Mucosa of descending colon (tissue), 3 donors: Measurements from ENCODE around the gene LCN15. TPM values are rescaled to one million over a fixed set of nuclear protein-coding genes. Genes with fewer than 3 reads are reported as not detected.
"Not testable (repeated sequence)": the region's sequence is repeated elsewhere in the genome, so short reads cannot be mapped to it uniquely, and the experiment has no call there.

Source experiments
- ATAC-seq: fragments of 200-7000 bp; cut with Tn5 transposase; one replicate; pipeline ENCODE4 v1.9.1; 2020; ENCODE audit warnings: mild to moderate bottlenecking, moderate library complexity
- DNase-seq, 3 donors: peaks; one replicate each; pipeline ENCODE4 v3.0.0-alpha.2; 2020
- H3K36me3 ChIP-seq: fragments of 200-600 bp; one replicate; pipeline ENCODE4 v1.8.0; 2021; ENCODE audit warnings: low read depth, mild to moderate bottlenecking
- H3K4me1 ChIP-seq: fragments of 200-600 bp; one replicate; pipeline ENCODE4 v1.8.0; 2021; ENCODE audit warnings: low read depth, mild to moderate bottlenecking
- H3K4me3 ChIP-seq: fragments of 200-600 bp; one replicate; pipeline ENCODE4 v1.8.0; 2021; ENCODE audit warnings: mild to moderate bottlenecking
- H3K9me3 ChIP-seq: fragments of 200-600 bp; one replicate; pipeline ENCODE4 v1.8.0; 2021; ENCODE audit warnings: mild to moderate bottlenecking
- intact Hi-C, 2 donors: fragments of 100-400 bp; cut with DNase I in 1 of 2; cut with micrococcal nuclease in 1 of 2; formaldehyde crosslinking; loops; one replicate each; pipeline versions ENCODE4 v1.11.0 to v1.11.1; 2022; cut with DNase I, micrococcal nuclease
- total RNA-seq, 3 donors: library from RNA; stranded (reverse); fragmentation: NEBNext Ultra II Directional in 2 of 3; extraction: Animal tissue kit (Norgen Biotek cat#: 25700) in 2 of 3; gene quantifications; one replicate each; pipeline versions ENCODE4 v1.2.1 to v1.2.4, GENCODE V29; 2021 to 2023
- TF ChIP-seq, protein P1 (sequence below): fragments of 200-600 bp; IDR thresholded peaks from one replicate; pipeline ENCODE4 v1.8.0; 2022; ENCODE audit warnings: antibody characterized with exemption, mild to moderate bottlenecking
- donor health status: DM: no; HTN: no; CAD: no; lungs with moderate emphysema.
- donor health status: DM: no; HTN: no; CAD: no.
- donor health status: DM: no; HTN: yes; CAD: no.

The LCN15 gene
- total RNA-seq, 3 donors from 2014 or later: 1.6 to 17.2 (median 3.7) TPM

DNA sequence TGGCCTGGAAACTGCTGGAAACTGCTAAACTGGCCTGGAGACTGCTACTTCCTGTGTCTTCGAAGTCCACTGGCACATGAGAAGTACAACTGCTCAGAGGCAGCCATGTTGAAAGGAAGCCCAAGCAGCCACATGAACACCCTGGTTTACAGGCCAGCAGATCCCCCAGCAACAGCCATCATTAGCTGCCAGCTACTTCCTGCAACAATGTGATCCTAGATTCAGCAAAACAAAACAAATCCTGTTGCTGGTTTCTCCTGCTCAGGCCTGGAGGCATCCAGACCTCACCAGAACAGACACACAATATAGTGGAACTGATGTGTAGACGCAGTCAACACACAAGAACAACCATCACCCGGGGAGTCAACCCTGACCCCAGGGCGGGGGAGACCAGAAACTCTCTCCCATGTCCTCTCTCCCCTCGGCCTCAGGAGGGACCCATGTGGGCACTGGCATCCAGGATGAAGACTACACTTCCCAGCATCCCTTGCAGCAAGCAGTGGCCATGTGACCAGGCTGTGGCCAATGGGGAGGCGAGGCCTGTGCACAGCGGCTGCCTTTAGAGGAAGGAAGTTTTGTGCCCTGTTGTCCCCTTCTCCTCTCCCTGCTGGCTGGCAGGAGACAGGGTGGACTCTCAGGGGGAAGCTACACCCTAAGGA, 9.2 kb upstream of the LCN15 start:
- TF ChIP-seq, protein P1, sequence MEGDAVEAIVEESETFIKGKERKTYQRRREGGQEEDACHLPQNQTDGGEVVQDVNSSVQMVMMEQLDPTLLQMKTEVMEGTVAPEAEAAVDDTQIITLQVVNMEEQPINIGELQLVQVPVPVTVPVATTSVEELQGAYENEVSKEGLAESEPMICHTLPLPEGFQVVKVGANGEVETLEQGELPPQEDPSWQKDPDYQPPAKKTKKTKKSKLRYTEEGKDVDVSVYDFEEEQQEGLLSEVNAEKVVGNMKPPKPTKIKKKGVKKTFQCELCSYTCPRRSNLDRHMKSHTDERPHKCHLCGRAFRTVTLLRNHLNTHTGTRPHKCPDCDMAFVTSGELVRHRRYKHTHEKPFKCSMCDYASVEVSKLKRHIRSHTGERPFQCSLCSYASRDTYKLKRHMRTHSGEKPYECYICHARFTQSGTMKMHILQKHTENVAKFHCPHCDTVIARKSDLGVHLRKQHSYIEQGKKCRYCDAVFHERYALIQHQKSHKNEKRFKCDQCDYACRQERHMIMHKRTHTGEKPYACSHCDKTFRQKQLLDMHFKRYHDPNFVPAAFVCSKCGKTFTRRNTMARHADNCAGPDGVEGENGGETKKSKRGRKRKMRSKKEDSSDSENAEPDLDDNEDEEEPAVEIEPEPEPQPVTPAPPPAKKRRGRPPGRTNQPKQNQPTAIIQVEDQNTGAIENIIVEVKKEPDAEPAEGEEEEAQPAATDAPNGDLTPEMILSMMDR: no peak
- Histone ChIP-seq H3K9me3 (peaks cover 4% of the 10 kb centered on the region), H3K36me3 (no peaks in the 10 kb centered on the region), H3K4me1 (peaks cover 7% of the 10 kb centered on the region), H3K4me3 (no peak overlapping the region)
- intact Hi-C loops: no loop called here
- peak; percentile 20 for ATAC-seq
- DNase-seq: peak in 2 of 3 donors; percentile 52 to 60

DNA sequence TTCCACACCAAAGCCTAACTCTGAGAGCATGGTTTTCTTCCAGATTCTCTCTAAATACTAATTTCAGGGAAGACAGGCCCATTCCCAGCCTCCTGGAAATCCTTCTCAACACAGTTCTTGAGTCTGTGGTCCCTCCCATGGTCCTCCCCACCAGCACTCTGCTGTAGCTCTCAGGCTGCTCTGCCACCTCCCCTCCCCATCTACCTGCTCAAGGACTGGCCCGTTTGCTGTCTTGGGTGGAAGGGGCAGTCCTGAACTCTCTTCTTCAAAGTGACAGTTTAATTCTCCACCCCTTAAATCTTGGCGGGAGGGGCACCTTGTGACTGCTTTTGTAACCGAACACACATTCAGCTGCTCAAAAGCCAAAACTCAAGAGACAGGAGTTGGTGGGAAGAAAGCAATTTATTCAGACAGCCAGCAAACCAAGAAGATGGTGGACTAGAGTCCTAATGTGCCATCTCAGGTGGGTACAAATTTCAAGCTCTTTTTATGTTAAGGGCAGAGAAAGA, 7.6 kb upstream of the LCN15 start:
- ATAC-seq (no peak), DNase-seq (peak in 1 of 3 donors; percentile 16)
- TF ChIP-seq, protein P1: no peak
- Histone ChIP-seq H3K4me1 (no peaks in the 10 kb centered on the region), H3K9me3 (peaks cover 4% of the 10 kb centered on the region), H3K36me3 (no peaks in the 10 kb centered on the region), H3K4me3 (no peak overlapping the region)
- intact Hi-C loops: no loop called here

DNA sequence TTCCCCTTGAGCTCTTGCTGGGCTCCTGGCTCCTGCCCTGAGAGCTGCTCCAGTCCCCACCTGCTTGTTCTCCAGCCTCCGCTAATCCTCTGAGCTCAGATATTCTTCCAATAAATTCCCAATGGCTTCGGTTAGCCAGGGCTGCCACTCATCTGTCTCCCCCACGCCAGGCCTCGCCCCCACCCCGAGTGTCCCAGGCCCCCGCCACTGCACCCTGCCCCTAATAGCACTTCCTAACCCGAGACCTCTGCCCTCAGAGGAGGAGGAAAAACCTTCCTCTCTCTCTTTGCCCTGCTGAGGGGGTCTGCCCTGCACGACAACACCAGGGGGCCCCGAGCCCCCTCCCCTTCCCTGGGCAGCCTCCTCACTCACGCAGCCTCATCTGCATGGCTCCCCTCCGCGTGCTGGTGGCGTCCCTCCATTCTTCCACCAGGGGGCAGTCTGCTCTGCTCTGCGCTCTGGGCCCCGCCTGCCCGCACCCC, 5.4 kb upstream of the LCN15 start:
- DNase-seq (peak in 2 of 3 donors; percentile 70 to 76), ATAC-seq (peak; percentile 80)
- H3K4me1 ChIP-seq: peaks cover 13% of the 10 kb centered on the region
- no peak overlapping the region for H3K4me3 ChIP-seq
- TF ChIP-seq, protein P1: peak; percentile 50
- H3K9me3 ChIP-seq: peaks cover 4% of the 10 kb centered on the region
- intact Hi-C loops: no loop called here
- H3K36me3 ChIP-seq: no peaks in the 10 kb centered on the region

DNA sequence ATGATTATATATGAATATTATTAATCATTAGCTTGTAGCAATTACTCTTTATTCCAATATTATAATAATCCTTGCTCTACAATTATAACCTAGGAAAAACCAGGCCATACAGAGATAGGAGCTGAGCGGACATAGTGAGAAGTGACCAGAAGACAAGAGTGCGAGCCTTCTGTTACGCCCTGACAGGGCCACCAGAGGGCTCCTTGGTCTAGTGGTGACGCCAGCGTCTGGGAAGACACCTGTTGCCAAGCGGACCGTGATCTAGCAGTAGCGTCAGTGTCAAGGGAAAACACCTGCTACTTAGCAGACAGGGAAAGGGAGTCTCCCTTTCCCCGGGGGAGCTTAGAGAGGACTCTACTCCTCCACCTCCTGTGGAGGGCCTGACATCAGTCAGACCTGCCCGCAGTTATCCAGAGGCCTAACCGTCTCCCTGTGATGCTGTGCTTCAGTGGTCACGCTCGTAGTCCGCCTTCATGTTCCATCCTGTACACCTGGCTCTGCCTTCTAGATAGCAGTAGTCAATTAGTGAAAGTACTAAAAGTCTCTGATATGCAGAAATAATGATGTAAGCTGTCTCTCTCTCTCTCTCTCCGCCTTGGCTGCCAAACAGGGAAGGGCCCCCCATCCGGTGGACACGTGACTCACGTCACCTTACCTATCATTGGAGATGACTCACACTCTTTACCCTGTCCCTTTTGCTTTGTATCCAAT, 2.2 kb upstream of the LCN15 start:
- H3K36me3 ChIP-seq, H3K4me3 ChIP-seq, H3K9me3 ChIP-seq, ATAC-seq, intact Hi-C loops: not testable (repeated sequence)
- H3K4me1 ChIP-seq: peaks cover 14% of the 10 kb centered on the region
- DNase-seq: peak; percentile 70 to 78 (median 72)

DNA sequence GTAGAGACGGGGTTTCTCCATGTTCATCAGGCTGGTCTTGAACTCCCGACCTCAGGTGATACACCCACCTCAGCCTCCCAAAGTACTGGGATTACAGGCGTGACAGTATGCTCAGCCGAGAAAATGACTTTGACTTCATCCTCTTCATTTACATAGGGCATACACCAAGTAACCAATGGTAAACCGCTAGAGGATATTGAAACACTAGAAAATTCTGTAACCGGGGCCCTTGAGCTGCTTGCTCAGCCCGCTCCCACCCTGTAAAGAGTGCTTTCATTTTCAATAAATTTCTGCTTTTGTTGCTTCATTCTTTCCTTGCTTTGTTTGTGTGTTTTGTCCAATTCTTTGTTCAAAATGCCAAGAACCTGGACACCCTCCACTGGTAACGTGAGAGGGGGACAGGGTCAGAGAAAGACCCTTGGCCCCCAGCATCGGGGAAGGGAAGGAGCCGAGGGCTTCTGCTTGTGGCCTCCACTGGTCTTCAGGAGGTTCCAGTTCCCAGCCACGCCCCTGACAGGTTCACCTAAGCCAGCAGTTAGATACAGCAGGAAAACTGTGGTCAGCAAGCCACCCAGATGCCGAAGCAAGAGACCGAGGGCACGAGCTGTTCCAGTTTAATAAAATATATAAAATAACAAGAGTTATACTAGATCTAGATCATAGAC, 1.6 kb upstream of the LCN15 start:
- H3K9me3 ChIP-seq, intact Hi-C loops, H3K36me3 ChIP-seq, ATAC-seq, H3K4me3 ChIP-seq: not testable (repeated sequence)
- peak in 1 of 3 donors; percentile 46 for DNase-seq
- peaks cover 14% of the 10 kb centered on the region for H3K4me1 ChIP-seq

DNA sequence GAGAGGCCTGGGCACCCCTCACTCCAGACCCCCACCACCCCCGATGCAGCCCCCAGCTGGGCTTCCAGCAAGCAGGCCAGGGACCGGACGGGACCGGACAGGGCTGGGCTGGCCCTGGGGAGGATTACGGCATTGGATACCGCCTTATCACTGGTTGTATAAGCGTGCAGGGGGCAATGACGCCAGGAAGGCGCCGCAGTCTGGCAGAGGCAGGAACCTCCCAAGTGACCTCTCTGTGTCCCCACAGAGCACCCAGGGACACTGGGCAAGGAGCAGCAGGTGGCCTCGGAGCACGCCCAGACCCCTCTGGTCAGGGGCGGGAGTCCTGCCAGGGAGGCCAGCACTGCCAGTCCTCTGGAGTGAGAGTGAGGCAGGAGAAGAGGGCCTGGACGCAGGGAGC, 723 bp upstream of the LCN15 start:
- intact Hi-C loops: no loop called here
- ATAC-seq (peak; percentile 38), DNase-seq (peak in 2 of 3 donors; percentile 56 to 61)
- H3K9me3 ChIP-seq: no peaks in the 10 kb centered on the region
- TF ChIP-seq, protein P1: no peak
- no peaks in the 10 kb centered on the region for H3K36me3 ChIP-seq
- peaks cover 14% of the 10 kb centered on the region for H3K4me1 ChIP-seq
- no peak overlapping the region for H3K4me3 ChIP-seq
